NCI-H2227 (cell line): ENCODE measurements around the gene EIF2D.
"Not testable (repeated sequence)": the region's sequence is repeated elsewhere in the genome, so short reads cannot be mapped to it uniquely, and the experiment has no call there.

Source experiments
- DNase-seq: peaks from one replicate; lab custom pipeline; 2025; ENCODE audit not compliant: unreplicated experiment; lab: John Stamatoyannopoulos, UW

EIF2D gene

DNA sequence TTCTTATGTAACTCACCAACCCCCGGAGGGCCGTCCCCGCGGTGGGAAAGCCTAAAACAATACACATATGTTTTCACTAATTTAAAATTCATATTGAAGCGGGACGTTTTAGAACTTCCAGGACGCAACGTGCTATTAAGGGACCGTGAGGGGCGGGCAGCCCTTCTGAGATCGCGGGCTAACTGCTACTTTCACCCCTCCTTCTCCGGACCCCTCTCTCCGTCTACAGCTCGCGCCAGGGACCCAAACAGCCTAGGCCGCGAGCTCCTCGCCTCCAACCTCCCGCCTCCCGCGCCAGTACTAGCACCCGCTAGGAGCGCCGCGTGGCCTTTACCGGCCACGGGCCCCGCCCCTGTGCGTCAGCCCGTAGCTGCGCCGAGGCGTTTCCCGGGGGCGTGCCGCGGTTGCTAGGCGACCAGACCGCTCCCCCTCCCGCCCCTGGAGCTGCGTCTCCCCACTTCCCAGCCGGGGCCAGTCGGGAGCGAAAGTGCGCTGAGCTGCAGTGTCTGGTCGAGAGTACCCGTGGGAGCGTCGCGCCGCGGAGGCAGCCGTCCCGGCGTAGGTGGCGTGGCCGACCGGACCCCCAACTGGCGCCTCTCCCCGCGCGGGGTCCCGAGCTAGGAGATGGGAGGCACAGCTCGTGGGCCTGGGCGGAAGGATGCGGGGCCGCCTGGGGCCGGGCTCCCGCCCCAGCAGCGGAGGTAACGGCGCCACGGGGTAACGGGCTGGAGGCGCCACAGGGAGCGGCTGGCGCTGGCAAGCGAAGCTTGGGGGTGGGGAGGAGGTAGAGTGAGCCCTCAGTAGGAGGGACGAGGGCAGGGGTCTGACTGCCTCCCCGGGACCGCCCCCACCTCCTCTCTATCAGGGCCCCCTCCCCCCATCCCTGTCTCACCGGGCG is 23.1 kb upstream of the EIF2D start, which contains the start of gene DYRK3:
Gene DYRK3, plus strand, starts transcription at position 457 of the 898 bp plus-strand sequence. Its CDS starts 168 bp downstream, at position 625.
- DNase-seq, result peak; percentile 97

DNA sequence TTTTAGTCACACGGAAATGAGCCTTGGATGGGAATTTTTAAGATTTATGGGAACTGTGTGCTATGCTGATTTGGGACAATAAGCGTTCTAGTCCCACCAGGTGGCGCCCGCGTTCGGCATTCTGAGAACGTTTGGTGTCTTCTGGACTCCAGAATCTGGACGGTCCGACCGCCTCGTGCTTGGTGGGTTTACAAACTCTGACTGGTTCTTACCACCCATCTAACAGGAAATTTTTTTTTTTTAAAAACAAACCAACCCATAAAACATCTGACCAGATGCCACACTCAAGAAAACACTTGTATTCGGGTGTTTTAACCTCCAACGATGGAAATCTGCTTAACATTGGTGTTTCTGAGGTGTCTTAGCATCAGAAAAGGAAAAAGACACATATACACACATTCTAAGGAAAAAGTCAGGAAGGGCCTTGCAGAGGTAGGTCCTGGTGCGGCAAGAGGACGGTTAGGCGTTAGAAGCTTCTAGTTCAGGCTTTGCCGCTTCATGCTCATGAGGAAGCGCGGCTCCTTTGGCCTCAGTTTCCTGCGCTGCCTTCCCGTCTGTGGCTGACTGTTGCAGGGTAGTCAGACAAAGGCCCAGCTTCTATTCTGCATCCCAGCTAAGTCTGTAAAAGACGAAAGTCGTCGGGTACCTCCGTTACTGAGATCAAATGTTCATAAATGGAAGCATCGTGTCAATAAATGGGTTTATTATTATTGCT is 22.3 kb upstream of the EIF2D start:
- DNase-seq, result peak; percentile 95

DNA sequence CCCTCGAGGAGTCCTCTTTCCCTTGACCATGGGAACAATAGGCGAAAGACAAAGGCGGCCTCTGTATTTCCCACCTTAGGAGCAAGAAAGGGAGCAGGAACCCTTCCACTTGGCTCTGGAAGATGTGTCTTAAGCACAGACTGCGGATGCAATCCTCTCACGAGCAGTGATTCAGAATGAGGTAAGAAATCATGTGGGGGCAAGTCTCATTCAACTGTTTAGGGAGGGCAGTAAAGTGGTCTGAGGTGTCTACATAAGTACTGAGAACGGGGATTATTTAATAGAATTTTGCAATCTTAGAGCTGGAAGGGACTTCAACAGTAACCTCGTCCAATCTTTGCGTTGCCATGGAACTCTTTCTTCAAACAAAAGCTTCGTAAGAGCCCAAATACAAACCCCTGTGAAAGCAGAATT is 21.4 kb upstream of the EIF2D start:
- DNase-seq, result no peak

DNA sequence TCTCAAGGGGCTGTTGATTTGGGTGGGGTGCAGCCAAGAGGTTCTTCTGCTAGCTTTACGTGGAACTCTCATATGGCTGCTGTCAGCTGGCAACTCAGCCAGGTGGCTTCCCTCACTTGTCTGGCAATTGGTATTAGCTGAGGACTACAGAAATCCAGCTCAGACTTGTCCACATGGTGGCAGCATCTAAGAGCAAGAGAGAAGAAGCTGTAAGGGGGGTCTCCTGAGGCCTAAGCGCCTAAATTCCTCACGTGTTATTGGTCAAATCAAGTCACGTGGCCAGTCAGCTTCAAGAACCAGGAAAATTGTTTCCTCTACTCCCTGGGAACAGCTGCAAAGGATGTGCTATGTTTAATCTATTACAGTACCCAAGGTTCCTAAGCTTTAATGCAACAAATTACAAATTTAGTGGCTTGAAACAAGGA is 18.8 kb upstream of the EIF2D start:
- peak; percentile 79 for DNase-seq

DNA sequence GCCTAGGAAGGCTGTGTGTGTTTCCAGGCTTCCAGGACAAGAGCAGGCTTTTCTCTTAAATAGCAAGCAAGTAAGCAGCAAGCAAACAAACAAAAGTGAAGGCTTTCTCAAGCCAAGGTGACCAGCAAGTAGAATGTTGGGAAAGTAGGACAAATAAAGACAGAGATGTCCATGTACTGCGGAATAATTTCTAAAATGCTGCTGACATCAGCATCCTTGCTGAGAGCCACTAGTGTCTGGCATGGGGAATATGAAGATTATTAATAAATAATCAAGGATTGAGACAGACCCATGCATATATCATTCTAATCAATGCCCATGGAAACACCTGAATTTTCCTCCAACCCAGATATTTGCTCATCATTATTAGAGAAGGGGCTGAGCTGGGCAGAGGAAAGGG is 16.7 kb upstream of the EIF2D start:
- DNase-seq, result no peak

DNA sequence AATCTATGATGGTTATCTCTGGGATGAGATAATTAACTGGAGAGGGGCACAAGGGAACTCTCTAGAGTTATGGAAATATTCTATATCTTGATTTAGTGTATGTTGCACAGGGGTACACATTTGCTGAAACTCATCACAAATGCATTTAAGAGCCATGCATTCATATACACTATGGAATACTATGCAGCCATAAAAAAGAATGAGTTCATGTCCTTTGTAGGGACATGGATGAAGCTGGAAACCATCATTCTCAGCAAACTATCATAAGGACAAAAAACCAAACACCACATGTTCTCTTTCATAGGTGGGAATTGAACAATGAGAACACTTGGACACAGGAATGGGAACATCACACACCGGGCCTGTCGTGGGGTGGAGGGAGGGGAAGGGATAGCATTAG is 14.1 kb upstream of the EIF2D start:
- DNase-seq, result not testable (repeated sequence)

DNA sequence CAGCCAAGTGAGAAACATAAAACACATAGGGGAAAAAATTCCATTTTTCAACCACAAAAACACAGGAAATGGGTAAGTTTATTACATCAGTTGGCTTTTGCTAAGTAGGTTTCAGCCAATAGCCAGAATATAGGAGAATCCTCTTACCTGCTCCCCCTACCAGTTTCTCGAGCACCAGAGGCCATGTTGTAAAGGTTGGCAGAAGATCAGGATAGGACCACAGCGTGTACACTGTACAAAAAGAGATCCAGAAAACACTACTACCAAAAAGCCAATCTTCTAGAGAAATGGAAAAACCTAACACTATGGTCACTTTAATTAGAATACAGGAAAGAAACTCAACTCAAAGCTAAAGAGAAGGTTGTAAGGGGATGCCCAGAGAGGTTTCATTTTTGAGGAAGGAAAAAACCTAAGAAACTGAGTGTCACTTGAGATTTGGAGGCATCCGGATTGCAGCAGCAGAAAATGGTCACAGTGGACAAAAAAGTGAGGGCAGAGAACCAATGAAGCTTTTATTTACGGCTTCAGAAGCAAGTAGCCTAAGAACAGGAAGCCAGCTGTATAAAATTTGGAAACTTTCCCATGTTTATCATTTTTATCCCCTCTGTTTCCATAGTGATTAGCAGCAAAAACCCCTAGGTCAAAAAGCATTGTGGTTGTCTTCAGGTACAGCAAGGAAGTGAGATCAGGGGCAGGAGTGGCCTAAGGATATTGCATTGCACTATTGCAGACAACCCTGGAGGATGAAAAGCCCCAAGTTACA is 2.9 kb downstream of the EIF2D start:
- no peak for DNase-seq

DNA sequence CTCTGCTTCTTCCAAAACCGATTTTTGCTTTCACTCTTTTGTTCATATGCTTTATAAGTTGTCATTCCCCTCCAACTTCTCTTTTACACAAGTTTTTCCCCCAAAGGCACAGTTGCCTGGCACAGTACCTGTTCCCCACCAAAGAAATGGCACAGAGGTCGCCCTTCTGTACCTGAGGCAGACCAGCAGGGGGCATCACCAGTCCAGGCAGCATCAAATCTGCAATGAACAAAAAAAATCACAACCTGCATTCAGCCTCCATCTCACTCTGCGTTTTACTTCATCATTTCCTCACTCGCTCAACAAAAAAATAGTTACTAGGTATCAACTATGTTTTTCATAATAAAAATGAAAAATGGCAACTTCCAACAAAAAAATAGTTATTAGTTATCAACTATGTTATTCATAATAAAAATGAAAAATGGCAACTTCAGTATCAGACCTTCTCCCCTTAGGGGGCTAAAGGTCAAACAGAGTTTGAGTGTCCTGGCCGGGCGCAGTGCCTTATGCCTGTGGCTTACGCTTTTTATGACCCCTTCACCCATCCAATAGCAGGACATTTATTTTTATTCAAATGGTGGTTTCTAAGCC is 4.1 kb downstream of the EIF2D start:
- DNase-seq, result peak; percentile 10

DNA sequence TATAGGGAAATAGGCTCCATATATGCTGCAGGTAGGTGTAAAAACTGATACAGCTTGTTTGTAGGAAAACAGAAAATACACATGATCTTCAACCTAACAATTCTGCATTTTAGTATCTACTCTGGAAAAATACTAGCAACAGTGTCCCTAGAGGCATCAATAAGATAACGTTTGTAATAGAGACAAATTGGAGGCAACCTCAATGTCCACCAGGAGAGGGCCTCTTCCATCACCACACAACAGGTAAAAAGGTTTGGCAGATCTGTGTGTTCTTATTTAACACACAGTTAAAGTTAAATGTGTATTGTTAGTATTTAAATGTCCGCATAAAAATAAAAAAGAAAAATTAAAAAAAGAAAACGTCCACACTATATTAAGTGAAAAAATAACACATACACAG is 5.4 kb downstream of the EIF2D start:
- DNase-seq, result peak; percentile 44

DNA sequence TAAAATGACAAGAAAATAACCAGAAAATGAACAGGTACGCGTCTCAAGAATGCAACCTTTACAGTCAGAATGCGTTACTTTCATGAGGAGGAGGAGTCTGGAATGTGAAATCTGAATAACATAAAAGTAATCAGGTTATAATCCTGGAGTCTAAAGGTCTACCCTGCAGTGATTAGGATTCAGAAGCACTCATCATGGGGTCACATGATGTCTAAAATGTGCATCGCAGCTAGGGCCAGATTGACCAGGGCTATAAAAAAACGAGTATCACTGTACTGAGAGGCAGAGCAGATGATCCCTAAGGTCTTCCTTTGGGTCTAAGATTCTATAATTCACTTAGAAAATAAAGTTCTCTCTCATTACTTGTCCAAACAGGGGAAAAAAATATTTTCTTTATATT is 7.4 kb downstream of the EIF2D start:
- no peak for DNase-seq

DNA sequence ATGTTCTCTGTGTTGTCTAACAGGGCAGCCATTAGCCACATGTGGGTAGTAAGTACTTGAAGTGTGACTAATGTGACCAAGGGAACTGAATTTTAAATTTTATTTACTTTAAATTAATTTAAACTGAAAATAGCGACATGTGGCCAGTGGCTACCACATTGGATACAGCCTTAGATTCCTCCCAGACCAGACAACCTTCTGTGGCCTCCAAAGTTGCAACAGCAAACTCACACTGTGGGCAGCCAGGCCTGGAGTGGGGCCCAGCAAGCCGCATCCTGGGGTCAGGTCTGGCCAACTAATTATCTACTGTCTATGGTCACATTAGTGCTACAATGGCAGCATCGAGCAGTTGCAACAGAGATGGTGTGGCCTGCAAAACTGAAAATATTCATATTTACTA is 11.7 kb downstream of the EIF2D start:
- no peak for DNase-seq

DNA sequence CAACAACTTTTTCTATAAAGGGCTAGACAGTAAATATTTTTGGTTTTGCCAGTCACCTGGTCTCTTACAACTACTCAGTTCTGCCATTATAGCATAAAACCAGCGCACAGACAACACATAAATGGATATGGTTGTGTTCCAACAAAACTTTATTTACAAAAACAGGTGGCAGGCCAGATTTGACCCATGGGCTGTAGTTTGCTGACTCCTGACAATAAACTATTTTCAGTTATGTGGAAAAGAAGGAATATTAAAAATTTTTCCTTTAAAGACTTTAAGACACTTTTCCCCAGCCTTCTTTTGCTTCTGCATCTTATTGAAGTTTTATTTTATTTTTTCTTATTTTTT is 16.0 kb downstream of the EIF2D start:
- DNase-seq, result no peak

DNA sequence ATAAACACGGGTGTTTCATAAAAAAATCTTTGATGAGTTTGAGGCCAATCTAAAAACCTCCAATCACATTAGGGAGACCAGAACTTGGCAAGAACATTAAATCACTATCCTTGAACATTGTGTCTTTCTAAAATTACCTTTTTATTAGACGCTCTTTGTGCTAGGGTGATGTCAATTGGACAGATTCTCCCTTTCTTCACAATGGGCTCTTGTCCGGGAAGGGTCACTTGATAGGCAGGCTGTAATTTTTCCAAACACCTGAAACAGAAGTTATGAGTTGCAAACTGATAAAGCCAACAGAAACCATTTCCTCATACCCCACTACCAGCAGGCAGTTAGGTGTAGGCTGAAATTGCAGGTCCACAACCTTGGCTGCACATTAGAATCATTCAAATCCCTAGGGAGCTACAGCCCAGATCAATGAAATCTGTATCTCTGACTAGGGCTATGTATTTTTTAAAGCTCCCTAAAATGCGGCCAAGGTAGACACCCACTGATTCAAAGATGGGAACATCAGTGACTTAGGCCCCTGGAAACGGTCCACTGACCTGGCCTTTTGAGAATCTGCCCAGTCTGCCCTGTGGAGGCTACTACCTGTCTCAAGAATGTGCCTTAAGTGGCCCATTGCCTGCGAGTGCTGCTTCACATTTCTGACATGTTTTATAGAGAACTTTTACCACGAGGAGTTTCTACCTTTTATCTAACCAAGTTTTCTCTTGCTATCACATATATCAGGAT is 16.5 kb downstream of the EIF2D start:
- no peak for DNase-seq

DNA sequence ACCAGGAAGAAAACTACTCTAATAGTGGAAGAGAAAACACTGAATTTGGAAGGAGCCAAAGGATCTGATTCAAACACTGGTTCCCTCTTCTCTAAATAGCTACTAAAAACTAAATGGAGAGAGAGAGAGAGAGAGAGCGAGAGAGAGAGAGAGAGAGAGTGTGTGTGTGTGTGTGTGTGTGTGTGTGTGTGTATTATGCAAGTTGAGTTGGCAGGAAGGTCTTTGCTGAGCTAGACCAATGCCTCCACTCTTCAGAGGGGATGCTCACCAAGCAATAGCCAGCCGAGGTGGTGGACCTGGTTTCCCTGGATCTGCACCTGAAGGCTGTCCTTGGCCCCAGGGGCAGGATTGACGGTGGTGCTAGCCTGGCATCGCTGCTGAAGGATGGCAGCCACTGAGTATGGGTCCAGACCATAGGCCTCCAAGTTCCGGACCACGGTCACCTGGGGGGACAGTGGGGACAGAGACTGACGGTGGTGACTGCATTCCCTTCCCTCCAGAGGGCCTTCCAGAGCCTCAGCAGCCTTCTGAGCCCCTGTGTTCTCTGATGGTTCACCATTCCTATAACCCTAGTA is 18.8 kb downstream of the EIF2D start:
- DNase-seq, result no peak

DNA sequence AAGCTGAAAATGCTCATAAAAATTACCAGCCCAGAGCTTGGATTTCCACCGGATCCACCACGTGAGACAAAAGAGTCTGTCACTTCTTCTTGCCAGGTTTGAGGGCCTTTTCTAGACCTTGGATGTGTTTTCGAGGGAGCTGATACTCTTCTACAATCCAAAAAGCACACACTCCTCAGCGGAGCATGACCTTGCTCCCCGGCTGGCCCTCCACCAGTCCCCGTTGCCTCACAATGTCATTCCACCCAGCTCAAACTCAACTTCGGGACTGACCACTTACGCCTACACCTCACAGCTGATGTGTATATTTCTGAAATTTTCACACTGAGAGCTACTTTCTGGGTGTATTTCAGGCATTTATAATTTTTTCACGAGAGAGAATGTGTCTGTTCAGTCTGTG is 20.6 kb downstream of the EIF2D start:
- DNase-seq, result no peak

DNA sequence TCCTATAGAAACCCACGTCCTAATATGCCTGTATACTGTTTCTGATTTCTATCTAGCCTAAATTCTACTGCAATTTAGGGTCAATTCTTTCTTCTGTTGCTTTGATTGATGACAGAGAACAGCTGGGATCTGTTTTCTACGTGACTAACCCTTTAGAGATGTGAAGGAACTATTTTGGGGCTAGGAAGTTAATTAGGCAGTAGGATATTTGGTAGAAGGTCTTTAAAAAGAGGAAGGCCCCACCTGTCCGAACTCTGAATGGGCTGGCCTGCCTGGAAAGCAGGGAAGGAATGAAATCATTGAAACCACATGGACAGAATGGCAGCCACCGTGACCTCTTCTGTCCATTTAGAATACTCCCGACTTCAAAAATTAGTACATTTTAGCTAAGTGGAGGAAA is 21.0 kb downstream of the EIF2D start:
- DNase-seq, result no peak

DNA sequence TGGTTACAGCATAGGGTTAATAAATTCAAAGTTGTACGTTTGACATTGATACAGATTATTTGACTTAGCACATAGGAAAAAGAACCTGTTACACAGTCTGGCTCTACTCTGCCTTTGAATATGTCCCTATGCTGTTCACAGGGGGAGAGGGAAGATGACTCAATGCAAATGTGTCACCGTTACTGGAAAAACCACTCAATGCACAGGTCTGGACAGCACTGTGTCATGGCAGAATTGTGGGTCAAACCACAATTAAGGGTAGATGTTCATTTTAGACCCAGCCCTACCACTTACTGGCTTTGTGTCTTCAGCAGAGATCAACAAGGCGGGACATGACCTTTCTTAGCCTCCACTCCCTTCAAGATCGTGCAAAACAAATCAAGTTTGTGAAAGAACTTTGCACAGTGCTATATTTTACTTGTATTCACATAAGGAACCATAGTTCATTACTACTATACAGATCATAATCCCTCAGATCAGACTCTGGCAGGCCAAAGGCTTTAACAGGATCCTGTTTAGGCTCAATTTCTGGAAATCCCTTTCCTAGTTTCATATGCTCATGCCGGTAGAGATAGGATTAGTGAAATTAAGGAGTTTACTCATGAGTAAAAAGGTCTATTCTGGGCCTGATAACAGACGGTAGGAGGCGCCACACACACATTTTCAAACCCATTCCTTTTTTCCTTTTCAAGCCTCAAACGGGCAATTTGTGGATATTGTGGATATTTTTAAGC is 22.1 kb downstream of the EIF2D start:
- DNase-seq, result no peak

DNA sequence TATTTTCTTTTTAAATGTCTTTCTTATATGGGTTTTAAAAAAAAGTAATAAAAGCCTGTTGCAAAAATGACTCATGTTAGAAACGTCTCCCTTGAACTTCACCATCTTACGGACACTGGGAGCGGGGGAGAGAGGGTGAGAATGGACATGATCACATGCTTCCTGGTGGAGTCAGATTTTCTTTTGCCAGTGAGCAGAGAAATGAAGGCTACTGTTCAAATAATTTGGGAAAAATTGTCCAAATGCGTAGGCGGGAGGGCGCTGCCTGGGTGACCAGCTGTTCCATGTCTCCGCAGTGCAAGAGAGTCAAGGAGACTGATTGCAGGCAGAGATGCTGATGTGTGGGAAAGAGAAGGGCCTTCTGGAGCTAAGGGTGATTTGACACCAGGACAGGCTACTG is 23.1 kb downstream of the EIF2D start:
- DNase-seq, result no peak

DNA sequence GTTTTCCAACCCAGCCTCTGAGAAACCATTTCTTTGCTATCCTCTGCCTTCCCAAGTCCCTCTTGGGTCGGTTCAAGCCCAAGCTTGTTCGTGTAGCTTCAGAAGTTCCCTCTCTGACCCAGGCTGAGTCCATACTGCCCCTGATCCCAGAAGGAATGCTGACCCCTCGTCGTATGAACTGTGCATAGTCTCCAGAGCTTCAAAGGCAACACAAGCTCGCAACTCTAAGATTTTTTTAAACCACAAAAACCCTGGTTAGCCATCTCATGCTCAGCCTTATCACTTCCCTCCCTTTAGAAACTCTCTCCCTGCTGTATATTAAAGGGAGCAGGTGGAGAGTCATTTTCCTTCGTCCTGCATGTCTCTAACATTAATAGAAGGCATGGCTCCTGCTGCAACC is 23.8 kb downstream of the EIF2D start:
- DNase-seq, result no peak

DNA sequence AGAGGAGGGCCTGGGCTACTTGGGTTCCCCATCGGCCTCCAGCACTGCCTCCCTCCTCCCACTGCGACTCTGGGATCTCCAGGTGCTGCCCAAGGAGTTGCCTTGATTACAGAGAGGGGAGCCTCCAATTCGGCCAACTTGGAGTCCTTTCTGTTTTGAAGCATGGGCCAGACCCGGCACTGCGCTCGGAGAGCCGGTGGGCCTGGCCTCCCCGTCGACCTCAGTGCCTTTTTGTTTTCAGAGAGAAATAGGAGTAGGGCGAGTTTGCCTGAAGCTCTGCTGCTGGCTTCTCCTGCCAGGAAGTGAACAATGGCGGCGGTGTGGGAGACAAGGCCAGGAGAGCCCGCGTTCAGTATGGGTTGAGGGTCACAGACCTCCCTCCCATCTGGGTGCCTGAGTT is 24.4 kb downstream of the EIF2D start:
- no peak for DNase-seq
